Stimulated activated CD4-positive, alpha-beta T cell treated with anti-CD3 and anti-CD28 coated beads, Interleukin-2, amount 100 ng/mL, for 48 hours (primary cell): ENCODE data around the gene XPO5.

Experiments used
- DNase-seq, 2 donors: peaks; one replicate each; pipeline ENCODE4 v3.0.0-alpha.2; 2020

XPO5 gene

DNA sequence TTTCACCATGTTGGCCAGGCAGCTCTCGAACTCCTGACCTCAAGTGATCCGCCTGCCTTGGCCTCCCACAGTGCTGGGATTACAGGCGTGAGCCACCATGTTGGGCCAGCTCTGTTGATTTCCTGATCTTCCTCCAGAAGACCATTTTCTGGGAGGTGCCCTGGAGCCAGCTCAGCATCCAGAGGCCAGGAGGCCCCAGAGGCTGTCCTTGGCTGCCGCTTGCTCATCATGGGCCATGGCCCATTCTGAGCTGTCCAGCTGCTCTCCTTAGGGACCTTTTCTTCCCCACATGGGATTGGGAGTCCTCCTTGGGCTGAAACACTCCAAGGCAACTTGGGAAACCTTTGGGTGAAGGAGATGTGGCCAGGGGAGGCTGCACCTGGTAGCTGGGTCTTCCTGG is 81.1 kb downstream of the XPO5 start:
- no peak for DNase-seq

DNA sequence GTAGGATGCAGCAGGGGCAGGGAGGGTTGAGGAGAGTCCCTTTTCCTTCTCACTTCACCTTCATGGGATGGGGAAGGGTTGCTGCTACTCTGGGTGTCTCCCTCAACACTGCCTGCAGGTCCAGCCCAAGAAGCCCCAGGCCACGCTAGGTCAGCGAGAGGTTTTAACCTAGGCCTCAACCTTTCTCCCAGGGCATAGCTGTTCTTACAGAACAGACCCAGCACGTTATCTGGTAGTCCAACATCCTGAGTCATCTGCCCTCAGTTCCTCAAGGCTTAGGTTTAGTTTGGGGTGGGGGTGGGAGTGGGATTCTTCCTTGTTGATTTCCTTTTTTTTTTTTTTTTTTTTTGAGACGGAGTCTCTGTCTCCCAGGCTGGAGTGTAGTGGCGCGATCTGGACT is 81.5 kb downstream of the XPO5 start:
- no peak for DNase-seq

DNA sequence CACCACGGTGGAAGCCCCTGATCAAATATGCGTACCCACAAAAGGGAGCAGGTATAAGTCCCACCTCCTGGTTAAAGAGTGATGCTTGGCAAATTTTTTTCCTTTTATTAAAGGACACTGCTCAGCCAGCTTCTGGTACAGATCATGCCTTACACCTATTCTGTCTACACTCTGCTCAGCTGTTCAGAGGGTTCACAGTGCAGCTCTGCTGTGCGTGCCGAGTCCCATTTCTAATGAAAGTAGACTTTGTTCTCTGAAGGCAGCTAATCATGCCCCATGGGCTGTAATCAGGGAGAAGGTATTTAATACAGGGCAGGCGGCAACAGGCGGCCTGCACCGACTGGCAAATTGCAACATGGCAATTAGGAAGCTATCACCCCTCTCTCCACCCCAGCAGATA is 82.0 kb downstream of the XPO5 start:
- no peak for DNase-seq

DNA sequence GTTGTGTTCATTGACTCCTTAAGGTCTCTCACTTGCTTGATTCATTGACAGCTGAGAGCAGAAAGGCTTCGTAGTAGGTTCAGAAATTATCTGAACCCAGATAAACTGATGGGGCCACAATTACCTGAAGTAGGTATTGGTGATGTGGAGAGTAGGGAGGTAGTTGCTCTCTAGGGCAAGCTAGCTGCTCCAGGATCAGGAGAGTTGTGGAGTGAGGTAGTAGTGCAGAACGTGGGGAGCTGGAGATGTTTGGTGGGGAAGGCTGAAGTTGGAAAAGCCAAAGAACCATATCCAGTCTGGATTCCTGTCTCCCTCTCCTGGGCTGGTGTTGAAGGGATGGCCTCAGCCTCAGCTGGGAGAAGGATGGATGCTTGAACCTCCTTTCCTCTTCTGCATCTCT is 82.6 kb downstream of the XPO5 start:
- DNase-seq: no peak

DNA sequence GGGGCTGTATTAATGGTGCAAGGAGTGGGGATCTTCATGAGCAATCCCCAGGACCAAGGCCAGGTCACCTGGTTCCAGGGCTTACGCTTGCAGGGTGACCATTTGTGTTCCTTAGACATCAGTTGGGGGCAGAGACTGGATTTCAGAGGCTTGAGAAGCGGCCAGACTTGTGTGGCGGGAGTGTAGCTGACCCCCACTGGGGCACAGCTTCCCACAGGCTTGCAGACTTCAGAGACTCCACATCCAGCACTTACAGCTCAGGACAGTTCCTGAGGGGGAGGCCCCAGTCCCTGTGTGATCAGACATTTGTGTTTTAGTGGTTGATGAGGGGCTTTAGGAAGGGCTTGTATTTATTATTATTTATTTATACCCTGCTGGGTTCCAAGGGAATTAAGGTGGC is 83.2 kb downstream of the XPO5 start:
- no peak for DNase-seq

DNA sequence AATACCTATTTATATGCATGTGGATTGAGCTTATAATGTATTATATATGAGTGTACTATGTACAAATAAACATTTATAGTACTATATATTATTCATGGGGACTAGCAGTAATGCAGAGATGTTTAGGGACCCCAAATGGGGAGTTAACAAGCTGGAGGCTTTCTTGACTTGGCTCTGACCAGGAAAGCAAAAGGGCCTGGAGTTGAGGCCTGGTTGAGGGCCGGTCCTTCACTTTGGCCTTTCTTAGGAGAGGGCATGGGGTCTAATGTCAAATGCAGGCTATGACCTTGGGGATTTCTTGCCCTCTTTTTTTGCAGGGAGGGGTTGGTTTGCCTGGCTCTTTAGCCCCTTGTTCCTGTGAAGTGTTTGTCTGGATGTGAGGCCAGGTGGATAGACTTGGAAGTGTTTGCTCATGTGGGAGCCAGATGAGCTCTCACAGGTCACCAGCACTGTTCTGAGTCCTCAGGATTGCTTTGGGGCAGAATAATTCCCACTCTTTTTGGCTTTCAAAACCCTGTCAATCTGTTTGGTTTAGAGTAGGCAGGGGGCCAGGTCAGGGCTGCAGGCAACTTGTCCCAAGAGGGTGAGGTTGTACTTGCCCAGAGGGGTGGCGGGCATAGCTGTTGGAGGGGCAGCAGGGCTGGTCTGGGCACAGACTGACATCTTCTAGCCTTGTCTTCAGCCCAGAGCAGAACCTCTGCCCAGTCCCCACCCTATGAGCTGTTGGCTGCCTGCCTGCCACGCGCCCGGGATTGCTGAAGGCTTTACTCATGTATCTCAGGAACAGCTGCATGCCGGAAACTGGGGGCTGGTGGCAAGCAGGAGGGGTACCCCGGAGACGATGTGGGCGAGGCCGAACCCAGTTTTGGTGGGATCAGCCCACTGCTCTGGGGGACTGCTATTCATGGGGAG is 83.8 kb downstream of the XPO5 start:
- no peak for DNase-seq

DNA sequence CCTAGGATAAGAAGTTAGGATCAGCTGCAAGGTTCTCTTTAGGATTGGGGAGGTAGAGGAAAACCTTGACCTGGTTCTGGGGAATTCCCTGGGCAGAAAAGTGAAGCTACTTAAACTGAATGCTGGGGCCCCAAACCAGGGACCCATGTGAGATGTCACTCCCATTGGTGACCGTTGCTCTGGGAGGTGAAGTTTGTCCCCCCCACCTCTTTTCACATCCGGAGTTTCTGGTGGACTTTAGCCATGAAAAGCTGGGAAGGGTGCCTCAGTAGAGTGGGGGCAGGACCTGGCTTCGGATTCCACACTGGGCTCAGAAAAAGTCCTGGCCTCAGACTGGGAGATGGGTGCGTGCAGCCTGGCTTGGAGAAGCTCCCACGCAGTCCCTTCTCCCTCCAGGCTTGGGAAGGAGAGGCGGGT is 85.3 kb downstream of the XPO5 start:
- no peak for DNase-seq

DNA sequence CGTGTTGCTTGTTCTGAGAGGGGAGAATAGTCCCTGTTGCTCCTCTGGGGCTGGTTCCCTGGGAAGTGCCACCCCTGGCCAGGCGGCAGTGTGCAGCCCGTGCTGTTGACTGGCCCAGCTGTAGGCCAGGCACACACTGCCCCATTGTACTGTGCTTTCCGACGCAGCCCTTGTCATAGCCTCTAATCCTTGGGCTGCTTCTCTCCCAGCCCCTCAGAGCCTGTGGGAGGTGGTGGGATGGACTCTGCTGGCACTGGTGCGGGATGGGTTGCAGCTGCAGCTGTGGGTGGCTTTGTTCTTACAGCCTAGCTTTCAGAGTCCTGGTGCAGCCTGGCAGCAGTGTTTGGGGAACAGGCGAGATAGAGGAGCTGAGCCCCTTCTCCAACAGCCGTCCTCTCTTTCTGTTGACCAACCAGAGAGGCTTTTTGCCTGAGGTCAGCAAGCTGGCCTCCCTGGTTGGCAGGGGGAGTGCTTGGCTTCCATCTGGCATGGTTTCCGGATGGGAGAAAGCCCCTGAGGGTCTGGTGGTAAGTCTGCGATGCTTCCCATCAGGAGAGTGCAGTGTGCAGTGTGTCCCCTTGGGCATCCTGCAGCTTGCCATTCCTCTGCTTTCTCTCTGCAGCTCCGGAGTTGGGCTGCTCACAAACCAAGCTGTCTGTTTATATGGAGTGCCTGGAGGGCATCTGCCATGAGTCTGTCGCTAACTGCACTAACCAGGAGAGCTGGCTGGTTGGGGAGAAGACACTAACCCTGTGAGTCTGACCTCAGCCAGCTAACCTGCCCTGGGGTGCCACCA is 86.4 kb downstream of the XPO5 start:
- DNase-seq: no peak

DNA sequence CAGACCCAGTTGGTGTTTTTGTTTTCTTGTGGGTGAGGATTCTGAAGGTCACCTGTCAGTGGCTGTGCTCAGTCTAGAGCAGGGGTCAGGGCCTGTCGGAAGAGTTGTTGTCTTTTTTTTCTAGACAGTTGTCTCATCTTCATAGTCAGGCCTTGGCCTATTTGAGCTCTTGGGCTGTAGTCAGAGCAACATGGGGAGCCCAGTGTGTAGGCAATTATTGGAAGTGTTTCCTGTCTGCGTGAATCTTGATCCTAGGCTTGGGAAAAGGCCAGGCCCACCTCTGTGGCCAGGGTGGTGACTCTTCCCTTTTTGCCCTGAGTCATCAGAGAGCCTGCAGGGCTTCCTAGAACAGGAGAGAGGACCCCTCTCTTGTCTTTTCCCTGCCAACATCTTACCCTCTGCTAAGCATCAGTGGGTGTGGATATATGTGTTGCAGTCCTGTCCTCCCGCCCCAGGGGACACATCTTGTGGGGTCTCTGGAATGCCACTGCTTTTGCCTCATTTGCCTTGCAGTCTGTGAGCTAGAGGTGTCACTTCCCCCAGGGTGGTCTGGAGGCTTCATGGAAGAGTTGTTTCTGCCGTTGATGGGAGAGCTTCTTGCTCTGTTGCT is 87.1 kb downstream of the XPO5 start:
- no peak for DNase-seq

DNA sequence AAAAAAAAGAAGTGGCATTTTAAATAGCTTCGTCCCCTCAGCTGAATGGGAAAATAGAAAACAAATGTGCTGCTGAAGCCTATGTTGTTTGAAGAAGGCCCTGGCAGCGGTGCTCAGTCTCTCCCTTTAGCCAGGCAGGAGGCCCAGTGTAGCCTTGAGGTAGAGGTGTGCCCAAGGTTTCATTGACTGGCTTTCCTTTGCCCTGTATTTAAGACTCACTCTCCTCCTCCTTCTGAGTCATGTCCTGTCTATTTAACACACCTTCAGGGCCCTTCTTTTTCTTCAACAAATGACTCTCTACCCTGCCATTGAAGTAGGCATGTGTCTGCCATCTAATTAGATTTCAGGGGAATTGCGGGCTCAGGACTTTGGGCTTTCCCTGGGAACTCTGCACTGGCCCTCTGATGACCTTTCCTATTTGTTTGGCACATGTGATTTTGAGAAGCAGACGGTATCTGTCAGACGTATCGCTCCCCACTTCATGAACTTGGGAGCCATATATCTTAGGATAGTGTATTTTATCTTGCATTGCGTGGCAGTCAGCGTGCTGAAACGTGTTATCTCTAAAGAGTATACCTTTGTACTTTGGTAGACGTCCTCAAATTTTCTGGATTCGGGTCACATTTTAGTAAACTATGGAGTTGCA is 94.1 kb downstream of the XPO5 start:
- no peak for DNase-seq

DNA sequence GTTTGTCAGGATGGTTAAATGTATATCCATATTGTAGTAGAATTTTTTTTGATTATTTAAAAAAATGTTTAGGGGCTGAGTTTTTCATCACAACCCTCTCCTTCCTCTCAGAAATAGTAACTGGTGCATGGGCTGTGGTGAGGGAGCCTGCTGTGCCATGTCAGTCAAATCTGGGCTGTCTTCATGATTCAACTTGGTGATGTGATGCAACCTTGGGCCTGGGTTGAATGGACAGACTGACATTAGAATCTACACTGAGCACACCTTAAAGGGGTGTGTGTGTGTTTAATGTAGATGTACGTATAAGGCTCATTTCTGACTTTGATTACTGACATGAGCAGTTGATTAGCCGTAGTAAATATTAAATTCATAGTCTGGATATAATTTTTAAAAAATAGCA is 94.8 kb downstream of the XPO5 start:
- no peak for DNase-seq

DNA sequence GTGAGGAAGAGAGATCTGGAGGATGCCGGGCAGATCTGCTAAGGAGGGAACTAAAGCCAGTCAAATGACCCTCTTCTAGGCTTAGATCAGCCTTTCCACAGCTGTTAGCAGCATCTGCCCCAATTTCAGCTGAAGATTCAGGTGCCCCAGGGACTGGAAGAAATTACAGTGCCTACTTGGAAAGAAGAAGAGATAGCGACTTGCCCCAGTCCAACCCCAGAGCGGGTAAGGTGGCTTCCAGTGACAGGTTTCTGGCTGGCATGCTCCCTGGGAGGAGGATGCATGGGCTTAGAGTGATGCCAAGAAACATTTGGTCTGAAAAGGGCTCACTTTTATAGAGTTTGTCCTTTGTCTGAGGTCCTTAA is 97.8 kb downstream of the XPO5 start:
- DNase-seq: no peak

DNA sequence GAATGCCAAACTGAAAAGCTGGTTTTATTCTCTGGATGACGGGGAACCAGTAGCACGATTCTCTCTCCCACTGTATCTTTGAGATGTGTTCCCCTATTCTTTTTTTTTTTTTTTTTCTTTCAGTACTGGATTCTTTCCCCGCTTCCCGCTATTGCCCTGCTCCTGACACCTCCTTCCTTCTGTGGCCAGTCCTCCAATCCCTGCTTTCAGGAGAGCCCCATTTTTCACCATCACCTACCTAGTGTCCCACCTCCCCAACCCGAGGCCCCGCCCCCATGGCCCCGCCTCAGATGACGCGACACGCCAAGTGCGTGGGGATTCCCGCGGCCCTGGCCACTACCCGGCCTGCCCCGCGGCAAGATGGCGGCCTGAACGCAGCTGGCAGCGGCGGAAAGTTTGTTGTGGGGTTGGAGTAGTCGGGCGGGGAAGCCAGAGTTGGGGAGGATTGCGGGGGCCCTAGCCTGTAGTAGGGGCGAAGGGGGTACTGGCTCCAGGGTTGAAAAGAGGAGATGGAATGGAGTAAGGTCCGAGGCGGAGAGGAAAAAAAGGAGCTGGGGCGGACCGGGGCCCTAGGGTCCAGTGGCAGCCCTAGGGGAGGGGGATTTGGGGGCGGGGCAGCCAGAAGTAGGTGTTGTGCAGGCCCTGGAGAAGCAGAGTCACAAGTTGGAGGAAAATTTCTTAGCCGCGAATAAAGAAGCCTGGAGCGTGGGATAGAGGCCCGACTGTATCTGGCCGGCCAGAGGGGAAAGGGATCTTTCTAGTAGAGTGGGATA is 98.4 kb downstream of the XPO5 start, which contains the start of gene TJAP1:
TSS of gene TJAP1 (plus strand) at position 336 of the 773 bp plus-strand sequence. CDS start 21,432 bp downstream, outside the sequence.
- peak; percentile 99 for DNase-seq

DNA sequence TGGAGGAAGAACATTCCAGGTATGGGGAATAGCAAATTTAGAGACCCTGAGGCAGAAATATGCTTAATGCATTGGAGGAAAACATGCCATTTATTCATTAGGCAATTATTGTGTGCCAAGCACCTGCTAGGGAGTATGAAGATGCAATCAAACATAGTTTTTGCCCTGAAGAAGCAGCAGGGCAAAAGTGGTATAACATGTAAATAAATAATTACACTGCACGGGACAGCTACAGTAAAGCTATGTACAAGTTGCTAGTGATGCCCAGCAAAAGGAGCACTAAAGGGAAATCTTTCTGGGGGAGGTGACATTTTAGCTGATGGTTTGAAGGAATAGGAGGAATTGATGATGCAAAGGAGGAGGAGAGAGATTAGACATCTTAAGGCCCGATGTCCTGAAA is 99.1 kb downstream of the XPO5 start:
- DNase-seq: no peak

DNA sequence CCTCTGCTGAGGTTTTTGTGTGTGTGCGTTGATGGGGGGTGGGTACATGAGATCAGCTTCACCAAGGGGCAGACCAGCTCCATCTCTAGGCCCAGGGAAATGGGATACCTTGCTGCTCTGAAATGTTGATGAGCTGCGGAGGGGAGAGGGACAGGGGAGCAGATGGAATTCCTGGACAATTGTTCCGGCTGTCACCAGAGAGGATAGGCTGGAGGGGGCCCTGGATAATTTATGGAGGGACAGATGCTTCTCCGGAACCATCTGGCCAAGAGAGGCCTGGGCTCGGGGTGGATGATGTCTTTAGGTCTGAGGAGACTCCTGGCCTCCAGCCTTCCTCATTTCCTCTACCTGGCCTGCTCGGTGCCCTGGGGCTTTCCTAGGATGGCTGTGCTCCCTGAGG is 100.3 kb downstream of the XPO5 start:
- no peak for DNase-seq

DNA sequence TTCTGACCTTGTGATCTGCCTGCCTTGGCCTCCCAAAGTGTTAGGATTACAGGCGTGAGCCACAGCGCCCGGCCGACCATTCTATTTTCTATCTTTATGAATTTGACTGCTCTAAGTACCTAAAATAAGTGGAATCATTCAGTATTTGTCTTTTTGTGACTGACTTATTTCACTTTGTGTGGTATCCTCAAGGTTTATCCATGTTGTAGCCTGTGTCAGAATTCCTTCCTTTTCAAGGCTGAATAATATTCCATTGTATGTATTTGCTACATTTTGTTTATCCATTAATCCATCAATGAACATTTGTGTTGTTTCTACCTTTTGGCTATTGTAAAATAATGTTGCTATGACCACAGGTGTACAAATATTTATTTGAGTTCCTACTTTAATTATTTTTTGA is 103.3 kb downstream of the XPO5 start:
- no peak for DNase-seq
